Lower leg skin (tissue), 3 donors: ENCODE results near the gene FNDC3B.

Source experiments
- CTCF ChIP-seq, 3 donors: fragments of 450-650 bp; IDR thresholded peaks; one replicate each; pipeline ENCODE4 v1.5.1; 2016; ENCODE audit warnings: antibody characterized with exemption in 3 of 3, mild to moderate bottlenecking in 3 of 3, moderate library complexity in 2 of 3
- POLR2A ChIP-seq, 2 donors: fragments of 450-650 bp; IDR thresholded peaks; one replicate each; pipeline ENCODE4 v1.6.1; 2016 to 2017; ENCODE audit warnings: antibody characterized with exemption in 2 of 2, mild to moderate bottlenecking in 1 of 2, moderate library complexity in 1 of 2

- no peak for TF ChIP-seq POLR2A (IDR thresholded peaks at IDR 0.05)
- TF ChIP-seq CTCF (IDR thresholded peaks at IDR 0.05) = no peak
These were observed 264.7 kb downstream of the FNDC3B start for GRCh38 chr3:172303941-172304558.
